Peyer's patch (tissue), 4 donors: Measurements from ENCODE around the gene CCDC93.

Experiments
- POLR2A ChIP-seq, 2 donors: fragments of 450-650 bp; IDR thresholded peaks; one replicate each; pipeline ENCODE4 v1.5.1; 2017; ENCODE audit warnings: antibody characterized with exemption in 2 of 2, mild to moderate bottlenecking in 2 of 2, moderate library complexity in 2 of 2
- TF ChIP-seq, protein P1 (sequence below), 6 experiments: fragments of 450-650 bp in 4 of 6; fragments of 200-600 bp in 2 of 6; sonication (generic) in 1 of 6; IDR thresholded peaks; one replicate each; pipeline ENCODE4 v1.5.1; 2017 to 2019; ENCODE audit warnings: antibody characterized with exemption in 6 of 6, mild to moderate bottlenecking in 3 of 6, moderate library complexity in 1 of 6

DNA sequence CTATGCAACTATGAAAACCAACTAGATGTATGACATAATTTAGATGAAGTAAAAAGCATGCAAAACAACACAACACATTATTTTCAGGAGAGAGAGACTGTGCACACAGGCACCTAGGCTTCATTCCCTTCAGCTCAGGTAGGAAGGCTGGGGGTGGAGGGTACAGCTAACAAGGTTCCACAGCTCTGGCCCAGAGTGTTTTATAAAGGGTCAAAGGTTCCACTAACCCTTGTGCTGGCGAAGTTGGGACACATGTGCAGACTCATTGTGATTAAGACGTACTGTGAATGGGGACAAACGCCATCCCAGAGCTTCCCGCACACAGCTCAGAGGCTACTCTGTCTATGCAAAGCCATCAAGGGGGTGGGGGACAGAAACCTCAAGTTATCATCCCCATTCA lies 19.1 kb downstream of the CCDC93 start:
- no peak for TF ChIP-seq POLR2A (IDR thresholded peaks at IDR 0.05)
- TF ChIP-seq, protein P1, sequence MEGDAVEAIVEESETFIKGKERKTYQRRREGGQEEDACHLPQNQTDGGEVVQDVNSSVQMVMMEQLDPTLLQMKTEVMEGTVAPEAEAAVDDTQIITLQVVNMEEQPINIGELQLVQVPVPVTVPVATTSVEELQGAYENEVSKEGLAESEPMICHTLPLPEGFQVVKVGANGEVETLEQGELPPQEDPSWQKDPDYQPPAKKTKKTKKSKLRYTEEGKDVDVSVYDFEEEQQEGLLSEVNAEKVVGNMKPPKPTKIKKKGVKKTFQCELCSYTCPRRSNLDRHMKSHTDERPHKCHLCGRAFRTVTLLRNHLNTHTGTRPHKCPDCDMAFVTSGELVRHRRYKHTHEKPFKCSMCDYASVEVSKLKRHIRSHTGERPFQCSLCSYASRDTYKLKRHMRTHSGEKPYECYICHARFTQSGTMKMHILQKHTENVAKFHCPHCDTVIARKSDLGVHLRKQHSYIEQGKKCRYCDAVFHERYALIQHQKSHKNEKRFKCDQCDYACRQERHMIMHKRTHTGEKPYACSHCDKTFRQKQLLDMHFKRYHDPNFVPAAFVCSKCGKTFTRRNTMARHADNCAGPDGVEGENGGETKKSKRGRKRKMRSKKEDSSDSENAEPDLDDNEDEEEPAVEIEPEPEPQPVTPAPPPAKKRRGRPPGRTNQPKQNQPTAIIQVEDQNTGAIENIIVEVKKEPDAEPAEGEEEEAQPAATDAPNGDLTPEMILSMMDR (IDR thresholded peaks at IDR 0.05): no peak
